Activated T-cell treated with anti-CD3 and anti-CD28 coated beads, Interleukin-2, amount 50 U/mL, for 4 hours (primary cell): Measurements from ENCODE around the gene VPS13A. TPM values are rescaled to one million over a fixed set of nuclear protein-coding genes. Genes with fewer than 3 reads are reported as not detected.
"Not testable (repeated sequence)": the region's sequence is repeated elsewhere in the genome, so short reads cannot be mapped to it uniquely, and the experiment has no call there.

Experiments used
- ATAC-seq, 2 donors: fragments of 200-7000 bp; cut with Tn5 transposase; one replicate each; pipeline ENCODE4 v1.10.0; 2021
- DNase-seq: peaks from one replicate; pipeline ENCODE4 v3.0.0-alpha.2; 2020
- H3K27me3 Mint-ChIP-seq: one replicate; pipeline ENCODE4 v1.8.0; 2021; ENCODE audit warnings: low read depth, mixed read lengths
- H3K36me3 Mint-ChIP-seq: one replicate; pipeline ENCODE4 v1.8.0; 2022; ENCODE audit warnings: mixed read lengths; ENCODE audit not compliant: insufficient read depth
- H3K4me1 Mint-ChIP-seq: one replicate; pipeline ENCODE4 v1.8.0; 2021; ENCODE audit warnings: low read depth, mixed read lengths
- H3K4me3 Mint-ChIP-seq: one replicate; pipeline ENCODE4 v1.8.0; 2021; ENCODE audit warnings: mild to moderate bottlenecking, moderate library complexity, mixed read lengths
- H3K9me3 Mint-ChIP-seq: one replicate; pipeline ENCODE4 v1.8.0; 2021; ENCODE audit warnings: mixed read lengths
- total RNA-seq, 3 donors: library from RNA; stranded (reverse); gene quantifications; one replicate each; pipeline ENCODE4 v1.2.1, GENCODE V29; 2021

Gene VPS13A
- total RNA-seq, 3 donors from 2014 or later, result 19.7 to 22.6 (median 20.8) TPM

GRCh38 chr9:77224746-77225312, 47.5 kb downstream of the VPS13A start:
- no peak for ATAC-seq
- Mint-ChIP-seq H3K27me3 (no peaks in the 10 kb centered on the region), H3K4me1 (no peaks in the 10 kb centered on the region), H3K4me3 (no peak overlapping the region), H3K36me3 (peaks cover 42% of the 10 kb centered on the region), H3K9me3 (no peaks in the 10 kb centered on the region)
- no peak for DNase-seq

GRCh38 chr9:77236693-77237092, 59.4 kb downstream of the VPS13A start:
- peaks cover 7% of the 10 kb centered on the region for H3K9me3 Mint-ChIP-seq
- no peak overlapping the region for H3K4me3 Mint-ChIP-seq
- no peaks in the 10 kb centered on the region for H3K4me1 Mint-ChIP-seq
- peaks cover 35% of the 10 kb centered on the region for H3K36me3 Mint-ChIP-seq
- DNase-seq (no peak), ATAC-seq (no peak)
- no peaks in the 10 kb centered on the region for H3K27me3 Mint-ChIP-seq

- no peak for DNase-seq
- H3K36me3 Mint-ChIP-seq, result peaks cover 30% of the 10 kb centered on the region
- ATAC-seq, result no peak
- H3K4me1 Mint-ChIP-seq, result no peaks in the 10 kb centered on the region
- H3K4me3 Mint-ChIP-seq, result no peak overlapping the region
- H3K9me3 Mint-ChIP-seq, result no peaks in the 10 kb centered on the region
- H3K27me3 Mint-ChIP-seq, result no peaks in the 10 kb centered on the region
Measured at GRCh38 chr9:77237896-77238295, 60.6 kb downstream of the VPS13A start.

GRCh38 chr9:77251050-77251449, 73.7 kb downstream of the VPS13A start:
- H3K27me3 Mint-ChIP-seq, result no peaks in the 10 kb centered on the region
- H3K4me1 Mint-ChIP-seq, result no peaks in the 10 kb centered on the region

GRCh38 chr9:77257275-77257674, 79.9 kb downstream of the VPS13A start:
- Mint-ChIP-seq H3K27me3 (no peaks in the 10 kb centered on the region), H3K4me3 (no peak overlapping the region), H3K9me3 (peaks cover 16% of the 10 kb centered on the region), H3K4me1 (no peaks in the 10 kb centered on the region), H3K36me3 (peaks cover 46% of the 10 kb centered on the region)
- DNase-seq (no peak), ATAC-seq (no peak)

More at GRCh38 chr9:77251050-77251449, 73.7 kb downstream of the VPS13A start:
- H3K36me3 Mint-ChIP-seq, result peaks cover 22% of the 10 kb centered on the region
- peaks cover 9% of the 10 kb centered on the region for H3K9me3 Mint-ChIP-seq
- no peak for DNase-seq
- H3K4me3 Mint-ChIP-seq, result no peak overlapping the region
- ATAC-seq, result no peak

- no peak overlapping the region for H3K4me3 Mint-ChIP-seq
- peaks cover 54% of the 10 kb centered on the region for H3K36me3 Mint-ChIP-seq
- ATAC-seq (no peak), DNase-seq (no peak)
- H3K27me3 Mint-ChIP-seq, result no peaks in the 10 kb centered on the region
- no peaks in the 10 kb centered on the region for H3K4me1 Mint-ChIP-seq
- H3K9me3 Mint-ChIP-seq, result peaks cover 9% of the 10 kb centered on the region
Measured at GRCh38 chr9:77261605-77262004, 84.3 kb downstream of the VPS13A start.

GRCh38 chr9:77267762-77268161, 90.4 kb downstream of the VPS13A start:
- not testable (repeated sequence) for H3K9me3 Mint-ChIP-seq, DNase-seq, H3K27me3 Mint-ChIP-seq, H3K4me3 Mint-ChIP-seq, ATAC-seq, H3K4me1 Mint-ChIP-seq
- peaks cover 60% of the 10 kb centered on the region for H3K36me3 Mint-ChIP-seq

- Mint-ChIP-seq H3K4me3 (no peak overlapping the region), H3K4me1 (no peaks in the 10 kb centered on the region), H3K9me3 (no peaks in the 10 kb centered on the region), H3K36me3 (peaks cover 36% of the 10 kb centered on the region), H3K27me3 (no peaks in the 10 kb centered on the region)
- DNase-seq, result no peak
- ATAC-seq, result no peak
Measured at GRCh38 chr9:77271023-77271690, 93.8 kb downstream of the VPS13A start.

- Mint-ChIP-seq H3K36me3 (peaks cover 24% of the 10 kb centered on the region), H3K4me3 (no peak overlapping the region), H3K4me1 (no peaks in the 10 kb centered on the region), H3K27me3 (no peaks in the 10 kb centered on the region), H3K9me3 (no peaks in the 10 kb centered on the region)
- DNase-seq (no peak), ATAC-seq (no peak)
Measured at GRCh38 chr9:77276799-77277198, 99.5 kb downstream of the VPS13A start.

- Mint-ChIP-seq H3K27me3 (no peaks in the 10 kb centered on the region), H3K4me3 (no peak overlapping the region), H3K9me3 (no peaks in the 10 kb centered on the region), H3K36me3 (peaks cover 23% of the 10 kb centered on the region), H3K4me1 (no peaks in the 10 kb centered on the region)
- DNase-seq, result no peak
- ATAC-seq, result no peak
Measured at GRCh38 chr9:77277719-77278118, 100.4 kb downstream of the VPS13A start.

GRCh38 chr9:77283991-77284390, 106.7 kb downstream of the VPS13A start:
- Mint-ChIP-seq H3K4me1 (no peaks in the 10 kb centered on the region), H3K27me3 (no peaks in the 10 kb centered on the region), H3K4me3 (no peak overlapping the region), H3K9me3 (peaks cover 15% of the 10 kb centered on the region), H3K36me3 (peaks cover 42% of the 10 kb centered on the region)
- no peak for DNase-seq
- no peak for ATAC-seq

- Mint-ChIP-seq H3K4me3 (no peak overlapping the region), H3K9me3 (peaks cover 15% of the 10 kb centered on the region), H3K36me3 (peaks cover 45% of the 10 kb centered on the region), H3K4me1 (no peaks in the 10 kb centered on the region), H3K27me3 (no peaks in the 10 kb centered on the region)
- DNase-seq (no peak), ATAC-seq (no peak)
Measured at GRCh38 chr9:77284616-77285015, 107.3 kb downstream of the VPS13A start.

GRCh38 chr9:77290373-77290772, 113.0 kb downstream of the VPS13A start:
- H3K36me3 Mint-ChIP-seq, result peaks cover 50% of the 10 kb centered on the region
- no peak for DNase-seq
- no peak overlapping the region for H3K4me3 Mint-ChIP-seq
- no peaks in the 10 kb centered on the region for H3K27me3 Mint-ChIP-seq
- H3K4me1 Mint-ChIP-seq, result peaks cover 1% of the 10 kb centered on the region
- H3K9me3 Mint-ChIP-seq, result peaks cover 15% of the 10 kb centered on the region
- ATAC-seq, result no peak

- Mint-ChIP-seq H3K27me3 (no peaks in the 10 kb centered on the region), H3K4me1 (peaks cover 1% of the 10 kb centered on the region), H3K9me3 (peaks cover 15% of the 10 kb centered on the region), H3K4me3 (no peak overlapping the region), H3K36me3 (peaks cover 43% of the 10 kb centered on the region)
- DNase-seq, result no peak
- ATAC-seq, result no peak
Measured at GRCh38 chr9:77291714-77292113, 114.4 kb downstream of the VPS13A start.

GRCh38 chr9:77293949-77294348, 116.6 kb downstream of the VPS13A start:
- ATAC-seq, result no peak
- H3K4me1 Mint-ChIP-seq, result peaks cover 1% of the 10 kb centered on the region
- H3K36me3 Mint-ChIP-seq, result peaks cover 27% of the 10 kb centered on the region
- H3K4me3 Mint-ChIP-seq, result no peak overlapping the region
- peaks cover under 1% of the 10 kb centered on the region for H3K9me3 Mint-ChIP-seq
- no peaks in the 10 kb centered on the region for H3K27me3 Mint-ChIP-seq
- no peak for DNase-seq
